22Rv1 (cell line): ENCODE data around the gene CCDC92.

Experiments
- H3K27ac ChIP-seq: fragments of 450-650 bp; 2 replicates; pipeline ENCODE4 v1.5.1; 2017
- ZFX ChIP-seq: fragments of 450-650 bp; IDR thresholded peaks from 2 replicates; pipeline ENCODE4 v1.6.1; 2017; ENCODE audit warnings: antibody characterized with exemption, borderline replicate concordance
- TF ChIP-seq, protein P1 (sequence below): fragments of 450-650 bp; IDR thresholded peaks from 2 replicates; pipeline ENCODE4 v1.5.1; 2017; ENCODE audit warnings: mild to moderate bottlenecking

The CCDC92 gene

DNA sequence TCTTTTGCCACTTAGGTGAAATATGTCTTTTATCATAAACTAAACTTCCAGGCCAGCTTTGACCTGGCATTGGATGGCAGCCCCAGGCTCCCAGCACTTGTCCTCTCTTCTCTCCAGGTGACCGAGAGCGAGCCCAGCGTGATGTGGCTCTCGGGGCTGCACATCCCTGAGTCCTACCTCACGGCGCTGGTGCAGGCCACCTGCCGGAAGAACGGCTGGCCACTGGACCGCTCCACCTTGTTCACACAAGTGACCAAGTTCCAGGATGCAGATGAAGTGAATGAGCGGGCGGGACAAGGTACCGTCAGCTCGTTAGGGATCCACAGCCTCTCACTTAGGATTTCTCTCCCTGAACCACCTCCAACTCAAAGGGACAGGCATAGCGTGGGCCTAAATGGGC, 39.4 kb downstream of the CCDC92 start:
- no peak overlapping the region for H3K27ac ChIP-seq
- TF ChIP-seq, protein P1, sequence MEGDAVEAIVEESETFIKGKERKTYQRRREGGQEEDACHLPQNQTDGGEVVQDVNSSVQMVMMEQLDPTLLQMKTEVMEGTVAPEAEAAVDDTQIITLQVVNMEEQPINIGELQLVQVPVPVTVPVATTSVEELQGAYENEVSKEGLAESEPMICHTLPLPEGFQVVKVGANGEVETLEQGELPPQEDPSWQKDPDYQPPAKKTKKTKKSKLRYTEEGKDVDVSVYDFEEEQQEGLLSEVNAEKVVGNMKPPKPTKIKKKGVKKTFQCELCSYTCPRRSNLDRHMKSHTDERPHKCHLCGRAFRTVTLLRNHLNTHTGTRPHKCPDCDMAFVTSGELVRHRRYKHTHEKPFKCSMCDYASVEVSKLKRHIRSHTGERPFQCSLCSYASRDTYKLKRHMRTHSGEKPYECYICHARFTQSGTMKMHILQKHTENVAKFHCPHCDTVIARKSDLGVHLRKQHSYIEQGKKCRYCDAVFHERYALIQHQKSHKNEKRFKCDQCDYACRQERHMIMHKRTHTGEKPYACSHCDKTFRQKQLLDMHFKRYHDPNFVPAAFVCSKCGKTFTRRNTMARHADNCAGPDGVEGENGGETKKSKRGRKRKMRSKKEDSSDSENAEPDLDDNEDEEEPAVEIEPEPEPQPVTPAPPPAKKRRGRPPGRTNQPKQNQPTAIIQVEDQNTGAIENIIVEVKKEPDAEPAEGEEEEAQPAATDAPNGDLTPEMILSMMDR: no peak
- TF ChIP-seq ZFX: no peak

DNA sequence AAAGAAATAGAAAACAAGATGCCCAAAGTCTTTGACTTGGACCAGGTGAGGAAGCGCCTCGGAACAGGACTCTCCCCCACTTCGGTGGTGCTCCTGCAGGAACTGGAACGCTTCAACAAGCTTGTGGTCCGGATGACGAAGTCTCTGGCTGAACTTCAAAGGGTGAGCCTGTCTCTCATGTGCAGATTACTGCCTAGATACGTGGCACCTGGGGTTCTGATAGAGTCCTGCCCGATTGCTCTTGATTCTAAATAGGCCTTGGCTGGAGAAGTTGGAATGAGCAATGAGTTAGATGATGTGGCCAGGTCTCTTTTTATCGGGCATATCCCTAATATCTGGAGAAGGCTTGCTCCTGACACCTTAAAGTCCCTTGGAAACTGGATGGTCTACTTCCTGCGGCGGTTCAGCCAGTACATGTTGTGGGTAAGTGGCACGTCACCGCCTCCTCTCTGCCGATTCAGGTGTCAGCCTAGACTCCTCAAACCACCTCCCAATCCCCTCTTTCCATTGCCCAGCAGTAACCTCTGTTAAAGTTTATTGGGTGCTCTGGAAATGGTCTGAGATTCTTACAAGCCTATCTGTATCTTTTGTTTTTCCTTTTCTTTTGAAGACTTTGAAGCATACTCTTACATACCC, 40.8 kb downstream of the CCDC92 start:
- TF ChIP-seq, protein P1: no peak
- no peak for TF ChIP-seq ZFX
- no peak overlapping the region for H3K27ac ChIP-seq

GRCh38 chr12:123929946-123930583, 42.6 kb downstream of the CCDC92 start:
- H3K27ac ChIP-seq: no peak overlapping the region
- TF ChIP-seq ZFX: no peak
- TF ChIP-seq, protein P1: no peak

- H3K27ac ChIP-seq: no peak overlapping the region
- TF ChIP-seq, protein P1: no peak
- no peak for TF ChIP-seq ZFX
These were observed 43.7 kb downstream of the CCDC92 start for GRCh38 chr12:123928897-123929296.

- TF ChIP-seq ZFX: no peak
- TF ChIP-seq, protein P1: peak; percentile 9; the same call in 1 of the 2 replicates
- no peak overlapping the region for H3K27ac ChIP-seq
These were observed 44.3 kb downstream of the CCDC92 start for GRCh38 chr12:123928274-123928865.

- TF ChIP-seq, protein P1: no peak
- H3K27ac ChIP-seq: no peak overlapping the region
These were observed 48.1 kb downstream of the CCDC92 start for GRCh38 chr12:123924539-123924938.

DNA sequence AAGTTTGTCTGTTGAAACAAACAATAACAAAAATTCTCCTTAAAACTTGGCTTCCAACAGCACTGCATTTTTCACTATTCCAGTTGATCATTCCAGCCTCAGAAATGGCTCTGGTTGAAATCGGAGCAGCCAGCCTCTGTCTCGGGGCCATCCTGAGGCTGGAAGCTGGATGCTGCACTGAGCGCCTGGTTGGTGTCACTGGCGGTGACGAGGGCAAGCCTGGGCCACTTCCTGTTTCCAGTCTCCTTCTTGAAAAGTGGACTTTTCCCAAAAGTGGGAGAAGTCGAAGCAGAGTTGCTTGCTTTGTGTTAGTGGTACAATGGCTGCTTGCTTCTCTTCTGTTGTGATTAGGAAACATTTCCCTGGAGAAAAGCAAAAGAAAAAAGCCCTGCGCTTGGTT, 48.7 kb downstream of the CCDC92 start:
- TF ChIP-seq, protein P1: no peak
- no peak for TF ChIP-seq ZFX
- no peak overlapping the region for H3K27ac ChIP-seq
